Liver (tissue), 9 donors: ENCODE results near the gene GMPR. TPM values are rescaled to one million over a fixed set of nuclear protein-coding genes. Genes with fewer than 3 reads are reported as not detected.

Experiments
- DNase-seq: peaks from one replicate; pipeline ENCODE4 v3.0.0-alpha.2; 2017; ENCODE audit warnings: low spot score
- H3K27ac ChIP-seq, 2 donors: one replicate each; pipeline ENCODE4 v1.7.0; 2013; ENCODE audit warnings: inconsistent platforms in 2 of 2, low read length in 2 of 2, control low read depth in 1 of 2, low read depth in 1 of 2, mild to moderate bottlenecking in 1 of 2
- H3K27me3 ChIP-seq, 4 donors: one replicate each; pipeline versions ENCODE4 v1.6.1 to v1.7.0; 2013; ENCODE audit warnings: low read length in 3 of 4, inconsistent platforms in 1 of 4, mild to moderate bottlenecking in 1 of 4, moderate library complexity in 1 of 4; ENCODE audit not compliant: control insufficient read depth in 4 of 4, insufficient read depth in 4 of 4
- H3K36me3 ChIP-seq, 4 donors: one replicate each; pipeline versions ENCODE4 v1.6.1 to v1.7.0; 2013; ENCODE audit warnings: low read length in 3 of 4, mild to moderate bottlenecking in 3 of 4, low read depth in 1 of 4, moderate library complexity in 1 of 4; ENCODE audit not compliant: control insufficient read depth in 4 of 4, insufficient read depth in 3 of 4
- H3K4me1 ChIP-seq, 4 donors: one replicate each; pipeline versions ENCODE4 v1.6.1 to v1.7.0; 2013; ENCODE audit warnings: low read length in 3 of 4, mild to moderate bottlenecking in 3 of 4, moderate library complexity in 1 of 4; ENCODE audit not compliant: control insufficient read depth in 4 of 4, insufficient read depth in 4 of 4
- H3K4me3 ChIP-seq, 3 donors: one replicate each; pipeline versions ENCODE4 v1.6.1 to v1.7.0; 2013; ENCODE audit warnings: low read length in 3 of 3, control low read depth in 1 of 3, low read depth in 1 of 3, mild to moderate bottlenecking in 1 of 3
- H3K9ac ChIP-seq, 2 donors: one replicate each; pipeline ENCODE4 v1.7.0; 2013; ENCODE audit warnings: low read length in 2 of 2, mild to moderate bottlenecking in 2 of 2, moderate library complexity in 2 of 2, control low read depth in 1 of 2, low read depth in 1 of 2
- H3K9me3 ChIP-seq, 4 donors: one replicate each; pipeline versions ENCODE4 v1.6.1 to v1.7.0; 2013; ENCODE audit warnings: low read length in 3 of 4; ENCODE audit not compliant: control insufficient read depth in 4 of 4
- ATF3 ChIP-seq: IDR thresholded peaks from 2 replicates; pipeline ENCODE4 v1.6.1; 2016; ENCODE audit warnings: antibody characterized with exemption
- FOXA2 ChIP-seq: IDR thresholded peaks from 2 replicates; pipeline ENCODE4 v1.6.1; 2016; ENCODE audit warnings: antibody characterized with exemption
- GABPA ChIP-seq, 2 donors: IDR thresholded peaks in 1 of 2; conservative IDR thresholded peaks in 1 of 2; 2 replicates each; pipeline ENCODE4 v1.6.1; 2016; ENCODE audit warnings: antibody characterized with exemption in 2 of 2, mild to moderate bottlenecking in 1 of 2, moderate library complexity in 1 of 2
- HNF4A ChIP-seq, 2 donors: conservative IDR thresholded peaks; 2 replicates each; pipeline ENCODE4 v1.6.1; 2016; ENCODE audit warnings: antibody characterized with exemption in 2 of 2, mild to moderate bottlenecking in 2 of 2
- JUND ChIP-seq, 2 donors: IDR thresholded peaks; 2 replicates each; pipeline ENCODE4 v1.6.1; 2016; ENCODE audit warnings: antibody characterized with exemption in 2 of 2
- NR2F2 ChIP-seq: IDR thresholded peaks from 2 replicates; pipeline ENCODE4 v1.6.1; 2016; ENCODE audit warnings: antibody characterized with exemption
- RAD21 ChIP-seq, 2 donors: IDR thresholded peaks; 2 replicates each; pipeline ENCODE4 v1.6.1; 2016; ENCODE audit warnings: antibody characterized with exemption in 2 of 2, mild to moderate bottlenecking in 2 of 2
- RXRA ChIP-seq, 2 donors: IDR thresholded peaks; 2 replicates each; pipeline ENCODE4 v1.6.1; 2017 to 2018; ENCODE audit warnings: antibody characterized with exemption in 2 of 2, mild to moderate bottlenecking in 1 of 2
- SP1 ChIP-seq: IDR thresholded peaks from 2 replicates; pipeline ENCODE4 v1.6.1; 2018; ENCODE audit warnings: antibody characterized with exemption, mild to moderate bottlenecking
- WGBS: extraction: QIAGEN DNeasy Blood & Tissue Kit; methylation state at CpG from one replicate; pipeline ENCODE4 v1.1.7; 2013; 5-methylcytosine and 5-hydroxymethylcytosine counted together
- polyA plus RNA-seq, 2 donors: library from polyadenylated mRNA; stranded (reverse) in 1 of 2; unstranded in 1 of 2; fragments of 200-250 nt in 1 of 2; fragments of >200 nt in 1 of 2; fragmentation: Nextera tagmentation in 1 of 2; extraction: Ambion mirVana in 1 of 2; gene quantifications; one replicate each; pipeline versions ENCODE4 v1.2.1 to v1.2.3, GENCODE V29; 2013 to 2015
- total RNA-seq, 2 donors: library from RNA; depleted of rRNA; stranded (reverse); fragments of >200 nt; gene quantifications; one replicate each; pipeline ENCODE4 v1.2.3, GENCODE V29; 2014
- TF ChIP-seq, protein P1 (sequence below): fragments of 150-350 bp; IDR thresholded peaks from 2 replicates; pipeline ENCODE4 v1.5.1; 2017; ENCODE audit warnings: improper control_type of control experiment, low read depth, low read length; ENCODE audit not compliant: missing input control
- TF ChIP-seq, protein P2 (sequence below): IDR thresholded peaks from 2 replicates; pipeline ENCODE4 v1.6.1; 2016; ENCODE audit warnings: antibody characterized with exemption, mild to moderate bottlenecking
- donor health status: healthy.
- donor health status: healthy.
- donor health status: healthy.
- donor health status: healthy.
- donor health status: healthy.

Gene GMPR
- total and polyA plus RNA-seq, 4 donors, result 2.1 to 50.2 (median 4.2) TPM

DNA sequence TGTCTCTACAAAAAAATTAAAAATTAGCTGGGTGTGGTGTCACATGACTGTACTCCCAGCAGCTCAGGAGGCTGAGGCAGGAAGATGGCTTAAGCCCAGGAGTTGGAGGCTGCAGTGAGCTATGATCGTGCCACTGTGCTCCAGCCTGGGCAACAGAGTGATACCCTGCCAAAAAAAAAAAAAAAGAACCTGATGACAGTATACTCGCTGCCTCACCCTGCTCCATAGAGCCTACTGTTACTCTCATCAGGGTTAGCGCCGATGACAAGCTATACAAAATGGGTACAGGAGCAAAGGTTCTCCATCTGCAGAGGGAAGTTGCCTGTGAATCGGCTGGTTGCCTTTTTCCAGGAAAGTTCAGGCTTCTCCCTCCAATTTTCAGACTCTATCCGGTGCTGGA lies 53.4 kb downstream of the GMPR start:
- Histone ChIP-seq H3K36me3 (no peaks in the 10 kb centered on the region), H3K9me3 (no peaks in the 10 kb centered on the region), H3K27ac (no peak overlapping the region), H3K4me3 (no peak overlapping the region), H3K4me1 (no peaks in the 10 kb centered on the region), H3K9ac (no peak overlapping the region), H3K27me3 (no peaks in the 10 kb centered on the region)
- DNase-seq, result no peak
- 97% methylated on average over 6 of the region's 6 CpGs for WGBS
- TF ChIP-seq NR2F2, result no peak

- Histone ChIP-seq H3K27ac (no peak overlapping the region), H3K9me3 (no peaks in the 10 kb centered on the region), H3K9ac (no peak overlapping the region), H3K4me3 (no peak overlapping the region), H3K27me3 (no peaks in the 10 kb centered on the region), H3K36me3 (no peaks in the 10 kb centered on the region), H3K4me1 (no peaks in the 10 kb centered on the region)
- TF ChIP-seq JUND (IDR thresholded peaks at IDR 0.05) (no peak), FOXA2 (no peak), RAD21 (IDR thresholded peaks at IDR 0.05) (no peak), HNF4A (conservative IDR thresholded peaks at IDR 0.05) (no peak)
- TF ChIP-seq, protein P1, sequence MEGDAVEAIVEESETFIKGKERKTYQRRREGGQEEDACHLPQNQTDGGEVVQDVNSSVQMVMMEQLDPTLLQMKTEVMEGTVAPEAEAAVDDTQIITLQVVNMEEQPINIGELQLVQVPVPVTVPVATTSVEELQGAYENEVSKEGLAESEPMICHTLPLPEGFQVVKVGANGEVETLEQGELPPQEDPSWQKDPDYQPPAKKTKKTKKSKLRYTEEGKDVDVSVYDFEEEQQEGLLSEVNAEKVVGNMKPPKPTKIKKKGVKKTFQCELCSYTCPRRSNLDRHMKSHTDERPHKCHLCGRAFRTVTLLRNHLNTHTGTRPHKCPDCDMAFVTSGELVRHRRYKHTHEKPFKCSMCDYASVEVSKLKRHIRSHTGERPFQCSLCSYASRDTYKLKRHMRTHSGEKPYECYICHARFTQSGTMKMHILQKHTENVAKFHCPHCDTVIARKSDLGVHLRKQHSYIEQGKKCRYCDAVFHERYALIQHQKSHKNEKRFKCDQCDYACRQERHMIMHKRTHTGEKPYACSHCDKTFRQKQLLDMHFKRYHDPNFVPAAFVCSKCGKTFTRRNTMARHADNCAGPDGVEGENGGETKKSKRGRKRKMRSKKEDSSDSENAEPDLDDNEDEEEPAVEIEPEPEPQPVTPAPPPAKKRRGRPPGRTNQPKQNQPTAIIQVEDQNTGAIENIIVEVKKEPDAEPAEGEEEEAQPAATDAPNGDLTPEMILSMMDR, result no peak
- WGBS, result 87% methylated on average over 5 of the region's 5 CpGs
- DNase-seq, result no peak
Measured at GRCh38 chr6:16292432-16292831, 54.0 kb downstream of the GMPR start.

- Histone ChIP-seq H3K27me3 (no peaks in the 10 kb centered on the region), H3K36me3 (no peaks in the 10 kb centered on the region), H3K9me3 (no peaks in the 10 kb centered on the region), H3K9ac (no peak overlapping the region), H3K27ac (no peak overlapping the region), H3K4me3 (no peak overlapping the region), H3K4me1 (no peaks in the 10 kb centered on the region)
- 77% methylated on average over 8 of the region's 8 CpGs for WGBS
- no peak for DNase-seq
- no peak for TF ChIP-seq HNF4A (conservative IDR thresholded peaks at IDR 0.05)
Measured at GRCh38 chr6:16292942-16293341, 54.6 kb downstream of the GMPR start.

GRCh38 chr6:16294371-16294770 lies 56.0 kb downstream of the GMPR start:
- DNase-seq, result no peak
- Histone ChIP-seq H3K27me3 (no peaks in the 10 kb centered on the region), H3K4me1 (no peaks in the 10 kb centered on the region), H3K9me3 (no peaks in the 10 kb centered on the region), H3K27ac (no peak overlapping the region), H3K9ac (no peak overlapping the region), H3K4me3 (no peak overlapping the region), H3K36me3 (peaks cover 0 to 3% (median 0%) of the 10 kb centered on the region in 4 donors)
- no peak for TF ChIP-seq SP1
- no peak for TF ChIP-seq GABPA (IDR thresholded peaks at IDR 0.05 in 1 of 2, conservative IDR thresholded peaks at IDR 0.05 in 1 of 2)
- no peak for TF ChIP-seq FOXA2
- no peak for TF ChIP-seq ATF3
- no peak for TF ChIP-seq NR2F2
- TF ChIP-seq, protein P2, sequence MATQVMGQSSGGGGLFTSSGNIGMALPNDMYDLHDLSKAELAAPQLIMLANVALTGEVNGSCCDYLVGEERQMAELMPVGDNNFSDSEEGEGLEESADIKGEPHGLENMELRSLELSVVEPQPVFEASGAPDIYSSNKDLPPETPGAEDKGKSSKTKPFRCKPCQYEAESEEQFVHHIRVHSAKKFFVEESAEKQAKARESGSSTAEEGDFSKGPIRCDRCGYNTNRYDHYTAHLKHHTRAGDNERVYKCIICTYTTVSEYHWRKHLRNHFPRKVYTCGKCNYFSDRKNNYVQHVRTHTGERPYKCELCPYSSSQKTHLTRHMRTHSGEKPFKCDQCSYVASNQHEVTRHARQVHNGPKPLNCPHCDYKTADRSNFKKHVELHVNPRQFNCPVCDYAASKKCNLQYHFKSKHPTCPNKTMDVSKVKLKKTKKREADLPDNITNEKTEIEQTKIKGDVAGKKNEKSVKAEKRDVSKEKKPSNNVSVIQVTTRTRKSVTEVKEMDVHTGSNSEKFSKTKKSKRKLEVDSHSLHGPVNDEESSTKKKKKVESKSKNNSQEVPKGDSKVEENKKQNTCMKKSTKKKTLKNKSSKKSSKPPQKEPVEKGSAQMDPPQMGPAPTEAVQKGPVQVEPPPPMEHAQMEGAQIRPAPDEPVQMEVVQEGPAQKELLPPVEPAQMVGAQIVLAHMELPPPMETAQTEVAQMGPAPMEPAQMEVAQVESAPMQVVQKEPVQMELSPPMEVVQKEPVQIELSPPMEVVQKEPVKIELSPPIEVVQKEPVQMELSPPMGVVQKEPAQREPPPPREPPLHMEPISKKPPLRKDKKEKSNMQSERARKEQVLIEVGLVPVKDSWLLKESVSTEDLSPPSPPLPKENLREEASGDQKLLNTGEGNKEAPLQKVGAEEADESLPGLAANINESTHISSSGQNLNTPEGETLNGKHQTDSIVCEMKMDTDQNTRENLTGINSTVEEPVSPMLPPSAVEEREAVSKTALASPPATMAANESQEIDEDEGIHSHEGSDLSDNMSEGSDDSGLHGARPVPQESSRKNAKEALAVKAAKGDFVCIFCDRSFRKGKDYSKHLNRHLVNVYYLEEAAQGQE, result no peak
- TF ChIP-seq, protein P1, result no peak
- TF ChIP-seq JUND (IDR thresholded peaks at IDR 0.05), result no peak
- no peak for TF ChIP-seq RXRA (IDR thresholded peaks at IDR 0.05)
- WGBS, result 92% methylated on average over 10 of the region's 10 CpGs
